GM21515 (cell line): Measurements from ENCODE around the gene ZDHHC21.
"Not testable (repeated sequence)": the region's sequence is repeated elsewhere in the genome, so short reads cannot be mapped to it uniquely, and the experiment has no call there.

ENCODE experiments used
- ATAC-seq: cut with Tn5 transposase; IDR thresholded peaks from one replicate; pipeline ENCODE4 v1.9.1; 2021; ENCODE audit not compliant: unreplicated experiment

ZDHHC21 gene

GRCh38 chr9:14686168-14686567 is 7.1 kb downstream of the ZDHHC21 start:
- no peak for ATAC-seq

- not testable (repeated sequence) for ATAC-seq
These were observed 10.6 kb downstream of the ZDHHC21 start for GRCh38 chr9:14682616-14683015.

GRCh38 chr9:14678776-14679175 is 14.5 kb downstream of the ZDHHC21 start:
- ATAC-seq: no peak

- ATAC-seq: no peak
These were observed 15.4 kb downstream of the ZDHHC21 start for GRCh38 chr9:14677872-14678271.

GRCh38 chr9:14677396-14677795 is 15.8 kb downstream of the ZDHHC21 start:
- ATAC-seq: no peak

- no peak for ATAC-seq
These were observed 18.6 kb downstream of the ZDHHC21 start for GRCh38 chr9:14674630-14675029.

- ATAC-seq: no peak
These were observed 21.9 kb downstream of the ZDHHC21 start for GRCh38 chr9:14671377-14671776.

GRCh38 chr9:14670718-14671117 is 22.5 kb downstream of the ZDHHC21 start:
- ATAC-seq: no peak

GRCh38 chr9:14664022-14664421 is 29.2 kb downstream of the ZDHHC21 start:
- ATAC-seq: not testable (repeated sequence)

GRCh38 chr9:14662060-14662453 is 31.2 kb downstream of the ZDHHC21 start:
- no peak for ATAC-seq

GRCh38 chr9:14661421-14662059 is 31.7 kb downstream of the ZDHHC21 start:
- ATAC-seq: no peak

- ATAC-seq: no peak
These were observed 32.5 kb downstream of the ZDHHC21 start for GRCh38 chr9:14660721-14661120.

GRCh38 chr9:14654932-14655331 is 38.3 kb downstream of the ZDHHC21 start:
- ATAC-seq: no peak

- ATAC-seq: no peak
These were observed 39.7 kb downstream of the ZDHHC21 start for GRCh38 chr9:14653511-14653910.

GRCh38 chr9:14652729-14653377 is 40.4 kb downstream of the ZDHHC21 start:
- no peak for ATAC-seq

- ATAC-seq: no peak
These were observed 42.6 kb downstream of the ZDHHC21 start for GRCh38 chr9:14650596-14650995.

- no peak for ATAC-seq
These were observed 47.6 kb downstream of the ZDHHC21 start for GRCh38 chr9:14645648-14646047.

GRCh38 chr9:14640967-14641366 is 52.3 kb downstream of the ZDHHC21 start:
- ATAC-seq: no peak

GRCh38 chr9:14640294-14640693 is 52.9 kb downstream of the ZDHHC21 start:
- no peak for ATAC-seq

GRCh38 chr9:14633906-14634565 is 59.2 kb downstream of the ZDHHC21 start:
- no peak for ATAC-seq

GRCh38 chr9:14633148-14633547 is 60.1 kb downstream of the ZDHHC21 start:
- no peak for ATAC-seq

- no peak for ATAC-seq
These were observed 65.7 kb downstream of the ZDHHC21 start for GRCh38 chr9:14627513-14627912.
